Measurements from ENCODE around the gene UQCC3.
"Not testable (repeated sequence)": the region's sequence is repeated elsewhere in the genome, so short reads cannot be mapped to it uniquely, and the experiment has no call there.

Gene UQCC3

DNA sequence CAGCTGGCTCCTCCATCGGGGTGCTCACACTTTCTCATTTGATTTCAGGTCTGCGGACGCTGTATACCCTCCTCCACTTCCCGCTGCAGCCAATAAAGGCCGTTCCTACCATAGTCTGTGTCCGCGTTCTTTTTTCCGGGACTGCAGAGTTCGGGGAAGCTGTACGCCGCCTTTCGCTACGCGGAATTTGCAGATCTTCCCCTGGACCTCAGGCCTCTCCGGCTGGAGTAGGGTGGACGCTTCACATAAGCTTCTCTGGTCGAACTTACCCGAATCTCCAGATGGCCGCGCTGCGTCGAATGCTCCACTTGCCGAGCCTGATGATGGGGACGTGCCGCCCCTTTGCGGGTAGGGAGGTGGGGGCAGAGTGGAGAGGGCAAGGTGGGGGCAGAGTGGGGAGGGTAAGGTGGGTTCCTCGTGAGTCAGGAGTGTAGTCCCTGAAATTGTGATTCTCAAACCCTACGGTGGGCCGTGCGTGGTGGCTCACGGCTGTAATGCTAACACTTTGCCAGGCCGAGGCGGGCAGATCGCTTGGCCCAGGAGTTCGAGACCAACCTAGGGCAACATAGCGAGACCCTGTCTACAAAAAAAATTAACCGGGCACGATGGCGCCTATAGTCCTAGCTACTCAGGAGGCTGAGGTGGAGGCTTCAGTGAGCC lies 5.7 kb upstream of the UQCC3 start:
- peak; percentile 52 for DNase-seq (ENCODE audit: low read depth)

DNA sequence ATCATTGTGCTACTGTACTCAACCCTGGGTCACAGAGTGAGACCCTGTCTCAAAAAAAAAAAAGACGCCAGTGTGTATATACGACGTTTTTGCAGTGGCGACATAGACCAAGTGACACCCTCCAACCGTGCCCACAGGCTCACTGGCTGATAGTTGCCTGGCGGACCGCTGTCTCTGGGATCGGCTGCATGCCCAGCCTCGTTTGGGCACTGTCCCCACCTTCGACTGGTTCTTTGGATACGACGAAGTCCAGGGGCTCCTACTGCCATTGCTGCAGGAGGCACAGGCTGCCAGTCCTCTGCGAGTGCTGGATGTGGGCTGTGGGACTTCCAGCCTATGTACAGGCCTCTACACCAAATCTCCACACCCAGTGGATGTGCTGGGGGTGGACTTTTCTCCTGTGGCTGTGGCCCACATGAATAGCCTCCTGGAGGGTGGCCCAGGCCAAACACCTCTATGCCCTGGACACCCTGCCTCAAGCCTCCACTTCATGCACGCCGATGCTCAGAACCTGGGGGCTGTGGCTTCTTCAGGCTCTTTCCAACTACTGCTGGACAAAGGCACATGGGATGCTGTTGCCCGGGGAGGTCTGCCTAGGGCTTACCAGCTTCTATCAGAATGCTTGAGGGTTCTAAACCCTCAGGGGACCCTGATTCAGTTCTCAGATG lies 5.1 kb upstream of the UQCC3 start:
- DNase-seq (ENCODE audit: low read depth): no peak

DNA sequence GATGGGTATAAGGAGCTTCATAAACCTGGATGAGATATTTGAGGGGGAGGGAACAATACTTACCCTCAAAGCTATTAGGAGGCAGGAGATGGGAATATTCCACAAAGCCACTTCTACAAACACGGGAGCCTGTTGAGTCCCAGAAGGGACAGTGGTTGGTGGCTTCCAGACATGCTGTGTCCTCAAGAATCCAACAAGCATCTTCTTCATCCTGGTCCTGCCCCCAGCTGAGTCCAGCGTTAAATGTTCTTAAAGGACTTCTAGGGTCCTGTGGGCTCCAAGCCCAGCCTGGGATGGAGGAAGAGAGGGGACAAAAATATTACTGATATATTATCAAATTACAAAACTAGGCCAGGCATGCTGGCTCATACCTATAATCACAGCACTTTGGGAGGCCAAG lies 4.0 kb upstream of the UQCC3 start:
- no peak for DNase-seq (ENCODE audit: low read depth)

DNA sequence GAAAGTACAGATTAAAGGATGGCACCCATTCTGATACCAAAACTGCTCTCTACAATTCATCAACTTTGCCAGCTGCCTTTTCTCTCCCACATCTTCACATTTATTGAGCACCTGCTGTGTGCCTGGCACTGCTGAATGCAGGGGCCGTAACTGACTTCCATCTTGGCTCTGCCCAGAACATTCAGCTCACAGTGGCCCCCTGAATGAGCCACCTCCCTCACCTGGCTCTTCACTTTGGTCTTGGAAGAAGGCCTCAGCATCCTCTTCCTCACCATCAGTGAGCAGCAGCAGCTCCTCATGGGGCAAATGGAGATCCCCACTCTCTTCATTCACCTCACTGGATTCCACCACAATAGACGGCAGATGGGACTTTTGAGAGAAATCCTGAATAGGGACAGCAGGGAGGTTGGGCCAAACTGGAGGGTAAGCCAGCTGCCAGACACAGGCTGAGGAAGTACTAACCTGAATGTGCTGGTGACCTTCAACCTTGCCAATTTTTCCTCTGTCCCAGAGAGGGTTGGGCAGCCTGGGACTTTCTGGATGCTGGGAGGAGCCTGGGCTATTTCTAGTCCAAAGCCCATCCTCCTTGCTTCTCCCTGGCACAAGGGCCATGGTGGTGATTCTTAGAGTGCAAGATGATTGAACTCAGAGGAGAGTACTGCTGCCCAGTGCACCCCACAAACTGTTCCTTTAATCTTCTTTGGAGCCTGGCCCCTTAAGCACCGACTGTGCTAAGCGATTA lies 1.9 kb upstream of the UQCC3 start:
- no peak for DNase-seq (ENCODE audit: low read depth)

DNA sequence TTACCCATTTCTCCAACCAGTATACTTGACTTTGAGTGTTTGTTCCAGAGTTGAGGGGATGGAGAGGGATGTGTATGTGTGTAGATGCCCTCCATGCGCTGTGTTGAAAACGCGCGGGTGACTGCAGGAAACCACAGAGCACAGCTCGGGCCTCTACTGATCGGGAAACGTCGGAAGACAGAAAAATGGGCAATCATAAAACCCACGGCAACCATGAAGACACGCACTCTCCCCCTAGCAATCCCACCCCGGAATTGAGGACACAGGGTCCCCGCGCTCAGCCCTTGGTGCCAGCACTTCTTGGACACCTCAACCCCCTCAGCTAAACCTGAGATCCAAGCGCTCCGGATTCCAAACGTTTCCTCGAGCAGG lies 251 bp upstream of the UQCC3 start:
- no peak for DNase-seq (ENCODE audit: low read depth)

DNA sequence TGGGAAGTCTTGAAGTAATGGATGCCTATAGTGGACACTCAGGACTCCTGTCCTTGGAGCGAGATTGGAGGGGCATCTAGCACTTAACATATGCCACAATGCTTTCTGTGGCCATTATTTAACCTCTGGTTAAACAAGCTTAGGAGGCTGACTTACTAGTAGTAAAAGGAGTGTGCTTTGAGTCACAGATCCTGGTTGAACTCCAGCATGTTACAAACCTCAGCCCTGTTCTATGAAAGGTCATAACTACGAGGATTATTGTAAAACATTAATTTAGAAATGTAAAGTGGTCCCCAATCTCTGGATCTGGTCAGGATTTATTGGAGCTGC lies 1.7 kb downstream of the UQCC3 start:
- no peak for DNase-seq (ENCODE audit: low read depth)

DNA sequence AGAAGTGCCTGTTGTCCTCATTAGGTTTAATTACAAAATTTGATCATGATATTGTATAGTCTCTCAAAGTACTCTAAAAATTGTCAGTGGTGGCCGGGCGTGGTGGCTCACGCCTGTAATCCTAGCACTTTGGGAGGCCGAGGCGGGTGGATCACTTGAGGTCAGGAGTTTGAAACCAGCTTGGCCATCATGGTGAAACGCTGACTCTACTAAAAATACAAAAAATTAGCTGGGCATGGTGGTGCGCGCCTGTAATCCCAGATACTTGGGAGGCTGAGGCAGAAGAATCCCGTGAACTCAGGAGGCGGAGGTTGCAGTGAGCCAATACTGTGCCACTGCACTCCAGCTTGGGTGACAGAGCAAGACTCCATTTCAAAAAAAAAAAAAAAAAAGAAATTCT lies 3.9 kb downstream of the UQCC3 start:
- not testable (repeated sequence) for DNase-seq (ENCODE audit: low read depth)

DNA sequence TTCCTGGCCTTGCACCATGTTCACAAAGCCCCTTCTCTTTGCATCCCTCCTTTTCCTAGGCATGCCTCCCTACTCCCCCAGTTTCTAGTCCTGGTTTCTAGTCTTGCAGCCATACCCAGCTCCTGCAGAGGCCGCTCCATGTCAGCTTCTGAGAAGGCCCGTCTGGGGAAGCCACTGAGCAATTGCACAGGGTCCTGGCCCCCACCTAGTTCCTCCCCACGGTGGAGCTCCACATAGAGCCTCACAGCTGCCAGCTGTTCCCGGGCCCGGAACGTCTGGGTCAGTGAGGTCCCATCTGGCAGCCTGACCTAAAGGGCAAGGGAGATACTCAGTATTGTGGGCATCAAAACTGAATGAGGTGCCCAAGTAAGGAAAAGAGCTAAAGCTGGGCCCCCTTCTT lies 5.2 kb downstream of the UQCC3 start:
- no peak for DNase-seq (ENCODE audit: low read depth)

DNA sequence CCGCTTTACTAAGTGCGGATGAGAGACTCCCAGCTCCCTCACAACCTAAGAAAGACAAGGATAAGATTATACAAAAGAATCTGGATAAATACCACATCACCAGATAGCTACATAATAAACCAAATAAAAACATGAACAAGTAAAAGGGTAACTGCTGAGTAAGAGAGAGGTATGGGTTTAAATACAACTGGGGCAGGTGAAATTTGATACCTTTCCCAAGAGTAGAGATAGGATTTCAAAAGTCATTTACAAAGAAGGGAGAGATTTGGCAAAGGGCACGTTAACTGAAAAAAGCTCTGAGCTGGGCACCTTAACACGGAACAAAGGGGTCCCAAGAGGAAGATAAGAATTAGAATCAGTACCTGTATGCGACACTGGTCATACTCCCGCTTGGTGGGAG lies 5.7 kb downstream of the UQCC3 start:
- no peak for DNase-seq (ENCODE audit: low read depth)

DNA sequence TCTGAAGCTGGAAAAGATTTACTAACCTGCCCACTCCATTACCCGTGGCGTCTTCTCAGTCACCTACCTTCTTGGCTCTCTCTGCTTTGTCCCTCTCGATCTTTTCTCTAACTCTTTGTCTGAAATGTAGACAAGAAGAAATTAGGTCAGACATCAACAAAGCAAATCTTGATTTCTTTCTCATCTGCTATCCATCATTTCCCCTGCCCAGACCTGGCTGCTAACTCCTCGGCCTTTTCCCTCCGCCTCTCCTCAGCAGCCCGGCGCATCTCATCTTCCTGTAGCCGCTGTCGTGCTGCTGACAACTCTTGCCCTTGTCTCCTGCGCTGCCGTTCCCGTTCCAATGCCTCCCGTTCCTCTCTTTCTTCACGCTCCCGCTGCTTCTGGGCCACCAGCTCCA lies 6.2 kb downstream of the UQCC3 start:
- DNase-seq (ENCODE audit: low read depth): no peak

DNA sequence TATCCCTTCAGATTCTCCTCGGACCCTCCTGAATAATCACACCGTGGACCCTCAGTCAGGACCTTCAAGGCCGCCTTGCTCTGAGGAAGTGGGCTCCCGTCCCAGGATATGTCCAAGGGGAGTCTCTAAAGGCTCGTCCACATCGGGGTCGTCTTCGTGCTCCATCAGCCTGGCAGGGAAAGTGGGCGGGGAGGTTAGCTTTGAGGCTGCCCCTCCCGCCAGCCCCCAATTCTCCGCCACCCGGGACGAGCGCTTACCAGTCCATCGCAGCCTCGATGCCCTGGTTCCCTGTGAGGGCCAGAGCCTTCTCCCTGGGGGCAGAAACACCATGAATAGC lies 6.9 kb downstream of the UQCC3 start:
- no peak for DNase-seq (ENCODE audit: low read depth)

DNA sequence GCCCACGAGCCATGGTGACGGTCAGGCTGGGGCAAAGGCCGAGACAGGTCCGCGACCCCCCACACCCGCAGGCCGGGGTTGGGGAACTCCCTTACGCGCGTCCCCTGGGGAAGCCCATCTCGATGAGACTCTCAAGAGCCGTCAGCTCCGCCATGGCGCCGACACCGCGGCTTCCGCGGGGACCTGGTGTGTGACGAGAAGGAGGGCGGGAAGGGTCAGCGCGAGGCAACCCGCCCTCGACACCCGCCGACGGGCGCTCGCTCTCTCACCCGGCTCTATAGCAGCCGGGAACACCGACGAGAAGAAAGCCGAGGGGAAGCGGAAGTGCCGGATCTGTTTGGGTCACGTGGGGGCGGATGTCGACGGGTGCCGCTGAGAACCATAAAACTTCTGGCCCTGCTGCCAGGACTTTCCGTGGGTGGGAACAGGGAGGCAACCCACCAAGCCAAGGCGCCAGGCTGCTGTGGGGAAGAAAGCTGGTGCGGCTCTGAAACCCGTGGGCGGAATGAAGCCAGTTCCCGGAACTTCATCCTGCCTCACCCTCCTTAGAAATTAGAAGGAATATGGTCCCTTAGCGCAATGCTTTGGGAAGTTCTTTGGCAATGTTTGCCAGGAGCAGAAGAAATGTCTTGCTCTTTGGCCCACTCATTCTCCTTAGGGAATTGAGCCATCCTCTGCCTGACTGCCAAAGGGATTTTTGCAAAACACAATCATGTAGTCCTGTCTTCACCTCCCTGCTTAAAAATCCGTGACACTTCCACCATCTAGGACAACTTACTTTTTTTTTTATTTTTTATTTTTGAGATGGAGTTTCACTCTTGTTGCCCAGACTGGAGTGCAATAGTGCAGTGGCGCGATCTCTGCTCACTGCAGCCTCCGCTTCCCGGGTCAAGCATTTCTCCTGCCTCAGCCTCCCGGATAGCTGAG lies 7.6 kb downstream of the UQCC3 start, which contains the start of gene UBXN1:
TSS of gene UBXN1 (minus strand) at position 304 of the 927 bp plus-strand sequence. CDS start at position 154, 150 bp downstream.
- peak; percentile 69 for DNase-seq (ENCODE audit: low read depth)

DNA sequence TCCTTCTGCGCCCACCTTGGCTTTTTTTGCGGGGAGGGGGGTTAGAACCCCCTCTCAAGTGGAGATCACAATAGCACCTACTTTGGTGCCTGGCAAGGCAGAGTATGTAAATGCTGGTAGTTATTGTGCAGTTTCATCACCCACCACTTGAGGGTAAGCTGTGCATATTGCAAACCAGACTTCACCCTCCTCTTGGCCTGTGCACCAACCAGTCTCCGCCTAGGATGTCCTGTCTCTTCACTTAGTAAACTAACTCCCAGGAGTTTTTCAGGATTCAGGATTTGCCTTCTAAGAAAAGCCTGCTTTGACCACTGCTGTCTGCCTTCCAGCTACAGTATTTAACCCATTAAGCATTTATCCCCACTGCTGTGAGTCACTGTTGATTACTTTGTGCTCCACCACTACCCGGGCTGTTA lies 9.4 kb downstream of the UQCC3 start:
- no peak for DNase-seq (ENCODE audit: low read depth)

DNA sequence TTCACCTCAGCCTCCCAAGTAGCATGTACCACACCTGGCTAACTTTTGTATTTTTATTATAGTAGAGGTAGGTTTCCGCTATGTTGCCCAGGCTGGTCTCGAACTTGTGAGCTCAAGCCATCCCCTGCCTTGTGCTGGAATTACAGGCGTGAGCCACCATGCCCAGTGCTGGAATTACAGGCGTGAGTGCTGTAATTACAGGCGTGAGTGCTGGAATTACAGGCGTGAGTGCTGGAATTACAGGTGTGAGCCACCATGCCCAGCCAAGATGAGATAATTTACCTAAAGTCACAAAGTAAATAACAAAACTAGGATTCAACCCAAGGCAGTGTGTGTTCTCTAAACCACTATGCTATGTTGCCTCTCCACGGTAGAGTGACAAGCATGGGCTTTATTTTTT lies 11.0 kb downstream of the UQCC3 start:
- DNase-seq (ENCODE audit: low read depth): no peak

DNA sequence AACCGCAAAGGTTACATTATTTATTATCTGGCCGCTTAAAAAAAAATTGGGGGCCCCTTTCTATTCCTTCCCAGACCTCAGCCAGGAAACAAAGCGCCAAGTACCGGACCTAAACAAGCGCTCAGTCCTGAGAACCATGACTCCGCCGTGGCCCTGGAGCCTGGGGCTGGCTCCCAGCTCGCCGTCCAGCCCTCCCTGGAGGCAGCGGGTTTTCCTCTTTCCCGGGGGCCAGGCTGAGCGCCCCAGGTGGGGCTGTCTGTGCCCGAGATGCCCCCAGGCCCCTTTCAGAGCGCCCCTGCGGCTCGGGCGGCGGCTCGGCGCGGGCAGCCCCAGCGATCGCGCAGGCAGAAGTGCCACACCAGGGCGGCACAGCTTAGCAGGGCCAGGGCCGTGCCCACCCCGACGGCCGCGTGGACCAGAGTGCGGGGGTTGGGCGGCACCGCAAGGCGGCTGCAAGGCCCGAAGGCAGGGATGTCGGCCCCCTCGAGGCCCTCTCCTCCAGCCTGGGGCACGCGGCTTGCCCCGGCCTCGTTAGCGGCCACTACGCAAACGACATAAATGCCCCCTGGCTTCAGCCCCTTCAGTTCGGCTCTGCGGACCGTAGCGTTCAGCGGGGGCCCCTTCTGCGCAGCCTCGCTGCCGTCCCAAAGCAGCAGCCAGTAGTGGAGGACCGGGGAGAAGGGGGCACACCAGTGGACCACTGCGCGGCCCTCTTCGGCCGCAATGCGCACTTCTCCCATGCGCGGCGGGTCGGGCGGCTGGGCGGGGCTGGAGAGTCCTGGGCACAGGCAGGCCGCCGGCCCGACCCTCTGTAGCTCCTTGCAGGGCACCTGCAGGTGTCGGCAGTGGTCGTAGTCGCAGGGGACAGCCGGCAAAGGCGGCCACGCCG lies 16.3 kb downstream of the UQCC3 start:
- DNase-seq (ENCODE audit: low read depth): no peak

DNA sequence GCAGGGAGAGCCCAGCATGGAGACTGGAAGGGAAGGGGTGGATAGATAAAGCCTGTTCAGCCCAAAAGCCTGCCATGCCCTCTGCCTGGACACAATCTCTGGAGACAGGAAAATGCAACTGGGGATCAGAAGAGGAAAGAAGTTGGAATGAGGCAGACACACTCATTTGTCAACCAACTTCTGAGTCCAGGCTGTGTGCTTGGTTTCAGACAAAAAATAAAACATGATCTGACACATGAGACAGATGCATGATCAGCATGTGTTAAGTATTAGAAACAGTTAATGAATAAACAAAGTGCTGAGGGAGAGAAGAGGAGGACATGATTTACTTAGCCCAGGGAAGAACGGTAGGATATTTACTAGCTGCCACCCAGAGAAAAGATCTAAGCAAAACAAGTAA lies 17.0 kb downstream of the UQCC3 start:
- DNase-seq (ENCODE audit: low read depth): no peak

DNA sequence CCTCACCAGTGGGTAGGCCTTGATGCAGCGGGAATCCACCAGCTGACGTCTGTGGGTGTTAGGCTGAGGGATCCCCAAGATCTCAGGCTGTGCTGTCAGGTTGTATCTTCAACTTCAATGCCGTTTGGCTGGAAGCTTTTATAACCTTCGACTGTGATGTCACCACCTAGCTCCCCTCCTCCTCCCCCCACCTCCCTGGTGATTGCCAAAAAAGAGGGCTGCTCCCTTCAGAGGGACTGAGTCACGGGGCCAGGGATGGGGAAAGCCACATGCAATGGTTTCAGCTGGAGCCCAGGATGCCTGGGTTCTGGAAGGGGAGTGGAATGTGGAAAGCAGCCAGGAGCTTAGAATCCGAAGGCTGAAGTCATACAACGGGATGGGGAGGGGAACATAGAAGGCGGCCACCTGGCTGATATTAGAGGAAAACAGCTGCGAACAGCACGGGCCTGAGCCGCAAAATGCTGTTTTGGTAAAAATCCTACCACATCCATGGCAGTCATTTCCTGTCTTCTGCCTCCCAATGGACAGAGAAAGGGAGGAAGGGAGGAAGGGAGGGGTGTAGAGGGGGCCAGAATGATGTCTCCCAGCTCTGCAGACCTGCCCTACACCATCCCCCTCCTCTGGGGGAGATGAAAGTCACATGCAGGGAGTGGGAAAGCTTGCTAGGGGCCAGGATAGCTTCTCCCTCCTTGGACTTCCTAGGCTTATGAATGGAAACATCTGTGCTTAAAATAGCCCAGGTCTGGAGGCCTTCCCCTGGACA lies 18.1 kb downstream of the UQCC3 start, which contains the start of gene LRRN4CL:
TSS of gene LRRN4CL (minus strand) at position 110 of the 763 bp plus-strand sequence. CDS start 1,022 bp downstream, outside the sequence.
- no peak for DNase-seq (ENCODE audit: low read depth)

DNA sequence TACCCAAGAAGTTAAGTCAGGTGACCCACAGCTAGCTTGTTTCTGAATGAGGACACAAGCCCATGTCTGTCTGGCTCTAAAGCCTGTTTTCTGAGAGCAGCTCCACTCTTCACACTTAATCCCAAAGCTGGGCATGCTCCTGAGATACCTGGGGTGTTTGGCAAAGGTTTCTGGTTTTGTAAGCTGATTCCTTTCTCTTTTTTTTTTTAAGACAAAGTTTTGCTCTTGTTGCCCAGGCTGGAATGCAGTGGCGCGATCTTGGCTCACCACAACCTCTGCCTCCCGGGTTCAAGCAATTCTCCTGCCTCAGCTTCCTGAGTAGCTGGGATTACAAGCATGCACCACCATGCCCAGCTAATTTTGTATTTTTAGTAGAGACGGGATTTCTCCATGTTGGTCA lies 22.2 kb downstream of the UQCC3 start:
- DNase-seq (ENCODE audit: low read depth): not testable (repeated sequence)

DNA sequence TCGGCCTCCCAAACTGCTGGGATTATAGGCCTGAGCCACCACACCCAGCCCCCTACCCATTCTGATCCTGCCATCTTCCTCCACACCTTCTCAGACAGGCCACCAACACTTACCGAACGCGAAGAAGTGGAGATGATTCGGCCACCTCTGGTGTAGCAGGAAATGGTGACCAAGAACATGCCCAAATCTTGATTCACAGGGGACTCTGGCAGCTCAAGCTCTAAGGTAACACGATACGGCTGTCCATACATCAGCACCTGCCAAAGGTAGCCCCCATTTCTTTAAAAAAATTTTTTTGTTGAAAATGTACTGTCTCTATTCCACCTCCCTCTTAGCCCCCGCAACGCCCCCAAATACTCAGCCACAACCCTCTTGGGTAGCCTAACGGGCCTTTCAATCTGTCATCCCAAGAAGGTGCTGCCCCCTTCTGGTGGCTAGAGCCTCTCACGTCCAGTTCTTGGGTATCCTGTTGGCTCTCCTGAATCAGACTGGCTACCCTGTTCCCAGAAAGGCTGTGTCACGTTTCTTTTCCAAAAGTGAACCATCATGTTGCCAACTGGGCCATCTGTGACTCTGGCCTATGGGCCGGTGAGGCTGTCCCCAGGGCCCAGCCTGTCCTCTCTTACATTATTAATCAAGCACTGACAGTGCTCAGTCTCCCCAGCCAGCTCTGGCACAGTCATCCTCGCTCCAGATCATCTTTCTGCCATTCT lies 23.1 kb downstream of the UQCC3 start:
- peak; percentile 44 for DNase-seq (ENCODE audit: low read depth)

DNA sequence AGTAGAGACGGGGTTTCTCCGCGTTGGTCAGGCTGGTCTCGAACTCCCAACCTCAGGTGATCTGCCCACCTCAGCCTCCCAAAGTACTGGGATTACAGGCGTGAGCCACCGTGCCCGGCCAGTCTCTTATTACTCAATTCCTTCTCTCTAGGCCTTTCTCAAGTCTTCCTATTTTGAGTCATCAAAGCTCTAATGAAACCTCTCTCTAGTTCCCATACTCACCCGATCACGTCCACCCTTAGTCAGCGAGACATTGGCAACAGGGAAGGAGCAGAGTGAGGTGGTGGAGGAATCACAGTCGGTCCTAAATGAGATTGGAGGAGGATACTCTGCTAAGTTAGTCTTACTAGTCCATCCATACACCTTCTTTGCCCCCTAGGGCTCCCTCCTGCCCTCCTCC lies 30.8 kb downstream of the UQCC3 start:
- DNase-seq (ENCODE audit: low read depth): no peak
